ENCODE results near the gene ZNF616.

GRCh38 chr19:52066258-52066863, 73.4 kb downstream of the ZNF616 start:
- no peak for TF ChIP-seq POLR2A (IDR thresholded peaks at IDR 0.05)
- no peak for TF ChIP-seq CTCF (IDR thresholded peaks at IDR 0.05)

Measured in thyroid gland (tissue), 4 donors.